Measurements from ENCODE around the gene NPEPL1. TPM values are rescaled to one million over a fixed set of nuclear protein-coding genes. Genes with fewer than 3 reads are reported as not detected.
A peak's percentile ranks its signal among the peaks of the same experiment; 100 is the strongest.

NPEPL1 gene
- total and polyA plus RNA-seq, 10 of the 15 experiments (the other 5 are each of a cell fraction or from before 2014, with no cell fraction given): 0.08 to 21.3 (median 10.2) TPM

DNA sequence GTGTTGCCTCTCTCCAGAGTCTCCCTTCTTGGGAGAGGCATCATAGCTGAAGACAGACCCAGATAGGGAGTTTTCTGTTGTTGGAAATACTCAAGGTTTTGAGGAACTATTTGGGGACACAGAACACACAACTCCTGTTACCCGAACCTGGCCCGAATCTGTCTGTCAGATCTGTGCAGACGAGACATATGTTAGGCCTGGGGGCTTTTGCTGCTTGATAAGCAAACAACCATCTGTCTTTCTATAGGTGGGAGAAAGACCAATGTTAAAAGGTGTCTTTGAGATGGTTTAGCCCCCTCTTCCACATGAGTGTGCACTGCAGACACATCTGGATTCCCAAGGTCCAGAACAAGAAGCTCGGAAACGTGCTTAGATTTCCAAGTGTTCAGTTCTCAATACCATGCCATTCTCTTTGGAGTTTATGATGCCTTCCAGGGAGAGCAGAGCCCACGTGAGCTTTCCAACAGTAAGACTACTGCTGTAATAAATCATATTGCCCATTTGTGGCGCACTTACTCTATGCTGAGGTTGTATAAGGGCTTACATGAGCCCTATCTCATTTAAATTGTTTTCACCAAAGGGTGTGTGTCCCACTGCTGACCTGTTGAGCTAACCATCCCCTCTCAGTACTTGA lies 45.3 kb upstream of the NPEPL1 start:
- ChIA-PET CTCF (interaction anchor here (0.5 to 1.5 kb wide), 7 partner anchors 8 to 221 kb away, joined by 3 to 7 read pairs (median 4); no protein-coding TSS in a partner anchor), SMC1A (ENCODE audit: uncharacterized antibody, unreplicated experiment) (interaction anchor here (0.9 to 1.6 kb wide), 4 partner anchors 9 to 410 kb away, joined by 3 to 5 read pairs (median 4); no protein-coding TSS in a partner anchor), POLR2A (interaction anchor here (0.6 kb wide), 1 partner anchor 337 kb away, joined by 3 read pairs; no protein-coding TSS in a partner anchor), RAD21 (ENCODE audit: unreplicated experiment) (interaction anchor here (0.8 to 1.4 kb wide), 2 partner anchors 166 to 220 kb away, joined by 3 to 5 read pairs; no protein-coding TSS in a partner anchor)
- H3K79me2 ChIP-seq (ENCODE audit: control insufficient read depth, insufficient read depth, low read length): peaks cover 15% of the 10 kb centered on the region
- H3K4me2 ChIP-seq (ENCODE audit: control insufficient read depth, insufficient read depth): no peak overlapping the region
- in situ Hi-C loops (cut with MboI) (loop anchor here (25.0 kb wide), 1 partner anchor 185 kb away; no protein-coding TSS in a partner anchor), intact Hi-C loops (cut with micrococcal nuclease; ENCODE audit: unreplicated experiment) (no loop called here)
- no peaks in the 10 kb centered on the region for H3K27me3 ChIP-seq (replicated peaks in 1 of 2; ENCODE audit: control insufficient read depth in 2 of 2, insufficient read depth in 2 of 2, low read length in 1 of 2)
- no peaks in the 10 kb centered on the region for H3K36me3 ChIP-seq (ENCODE audit: control insufficient read depth in 2 of 2, insufficient read depth in 2 of 2, low read length in 1 of 2)
- FAIRE-seq (no peak), ATAC-seq (no peak), DNase-seq (ENCODE audit: low read depth, low spot score) (no peak)
- no peak overlapping the region for H3K9ac ChIP-seq (ENCODE audit: control insufficient read depth, insufficient read depth, low read length)
- H3K4me1 ChIP-seq (ENCODE audit: control insufficient read depth, insufficient read depth, low read length): no peaks in the 10 kb centered on the region; the same call in 1 of the 2 replicates
- H3K27ac ChIP-seq (ENCODE audit: control insufficient read depth, insufficient read depth): no peak overlapping the region
- H3K9me3 ChIP-seq (replicated peaks; ENCODE audit: control insufficient read depth, insufficient read depth, low read length): no peaks in the 10 kb centered on the region
- BruUV-seq (replicated peaks): no TSS peak
- no peaks in the 10 kb centered on the region for H4K20me1 ChIP-seq (ENCODE audit: control insufficient read depth, insufficient read depth)
- H3K4me3 ChIP-seq: no peak overlapping the region
- H2AFZ ChIP-seq (ENCODE audit: control insufficient read depth, low read depth, low read length): no peak overlapping the region
- 55% methylated on average over 7 of the region's 7 CpGs for whole genome bisulfite sequencing (ENCODE audit: insufficient coverage, insufficient replicate concordance, low lambda C conversion rate, missing lambda C conversion rate)
- TF ChIP-seq, protein P1, sequence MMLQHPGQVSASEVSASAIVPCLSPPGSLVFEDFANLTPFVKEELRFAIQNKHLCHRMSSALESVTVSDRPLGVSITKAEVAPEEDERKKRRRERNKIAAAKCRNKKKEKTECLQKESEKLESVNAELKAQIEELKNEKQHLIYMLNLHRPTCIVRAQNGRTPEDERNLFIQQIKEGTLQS (IDR thresholded peaks at IDR 0.05; ENCODE audit: borderline replicate concordance, extremely low read depth, low read depth, low read length): no peak
- no peak for TF ChIP-seq EED (IDR thresholded peaks at IDR 0.05; ENCODE audit: low read depth)
- TF ChIP-seq, protein P2, sequence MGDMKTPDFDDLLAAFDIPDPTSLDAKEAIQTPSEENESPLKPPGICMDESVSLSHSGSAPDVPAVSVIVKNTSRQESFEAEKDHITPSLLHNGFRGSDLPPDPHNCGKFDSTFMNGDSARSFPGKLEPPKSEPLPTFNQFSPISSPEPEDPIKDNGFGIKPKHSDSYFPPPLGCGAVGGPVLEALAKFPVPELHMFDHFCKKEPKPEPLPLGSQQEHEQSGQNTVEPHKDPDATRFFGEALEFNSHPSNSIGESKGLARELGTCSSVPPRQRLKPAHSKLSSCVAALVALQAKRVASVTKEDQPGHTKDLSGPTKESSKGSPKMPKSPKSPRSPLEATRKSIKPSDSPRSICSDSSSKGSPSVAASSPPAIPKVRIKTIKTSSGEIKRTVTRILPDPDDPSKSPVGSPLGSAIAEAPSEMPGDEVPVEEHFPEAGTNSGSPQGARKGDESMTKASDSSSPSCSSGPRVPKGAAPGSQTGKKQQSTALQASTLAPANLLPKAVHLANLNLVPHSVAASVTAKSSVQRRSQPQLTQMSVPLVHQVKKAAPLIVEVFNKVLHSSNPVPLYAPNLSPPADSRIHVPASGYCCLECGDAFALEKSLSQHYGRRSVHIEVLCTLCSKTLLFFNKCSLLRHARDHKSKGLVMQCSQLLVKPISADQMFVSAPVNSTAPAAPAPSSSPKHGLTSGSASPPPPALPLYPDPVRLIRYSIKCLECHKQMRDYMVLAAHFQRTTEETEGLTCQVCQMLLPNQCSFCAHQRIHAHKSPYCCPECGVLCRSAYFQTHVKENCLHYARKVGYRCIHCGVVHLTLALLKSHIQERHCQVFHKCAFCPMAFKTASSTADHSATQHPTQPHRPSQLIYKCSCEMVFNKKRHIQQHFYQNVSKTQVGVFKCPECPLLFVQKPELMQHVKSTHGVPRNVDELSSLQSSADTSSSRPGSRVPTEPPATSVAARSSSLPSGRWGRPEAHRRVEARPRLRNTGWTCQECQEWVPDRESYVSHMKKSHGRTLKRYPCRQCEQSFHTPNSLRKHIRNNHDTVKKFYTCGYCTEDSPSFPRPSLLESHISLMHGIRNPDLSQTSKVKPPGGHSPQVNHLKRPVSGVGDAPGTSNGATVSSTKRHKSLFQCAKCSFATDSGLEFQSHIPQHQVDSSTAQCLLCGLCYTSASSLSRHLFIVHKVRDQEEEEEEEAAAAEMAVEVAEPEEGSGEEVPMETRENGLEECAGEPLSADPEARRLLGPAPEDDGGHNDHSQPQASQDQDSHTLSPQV (IDR thresholded peaks at IDR 0.05): no peak
- TF ChIP-seq, protein P3, sequence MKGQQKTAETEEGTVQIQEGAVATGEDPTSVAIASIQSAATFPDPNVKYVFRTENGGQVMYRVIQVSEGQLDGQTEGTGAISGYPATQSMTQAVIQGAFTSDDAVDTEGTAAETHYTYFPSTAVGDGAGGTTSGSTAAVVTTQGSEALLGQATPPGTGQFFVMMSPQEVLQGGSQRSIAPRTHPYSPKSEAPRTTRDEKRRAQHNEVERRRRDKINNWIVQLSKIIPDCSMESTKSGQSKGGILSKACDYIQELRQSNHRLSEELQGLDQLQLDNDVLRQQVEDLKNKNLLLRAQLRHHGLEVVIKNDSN (IDR thresholded peaks at IDR 0.05; ENCODE audit: borderline replicate concordance, extremely low read length, insufficient read depth, low read depth, low read length): no peak
- no peak for TF ChIP-seq HDAC6 (IDR thresholded peaks at IDR 0.05; ENCODE audit: unreplicated experiment)
- TF ChIP-seq, protein P4, sequence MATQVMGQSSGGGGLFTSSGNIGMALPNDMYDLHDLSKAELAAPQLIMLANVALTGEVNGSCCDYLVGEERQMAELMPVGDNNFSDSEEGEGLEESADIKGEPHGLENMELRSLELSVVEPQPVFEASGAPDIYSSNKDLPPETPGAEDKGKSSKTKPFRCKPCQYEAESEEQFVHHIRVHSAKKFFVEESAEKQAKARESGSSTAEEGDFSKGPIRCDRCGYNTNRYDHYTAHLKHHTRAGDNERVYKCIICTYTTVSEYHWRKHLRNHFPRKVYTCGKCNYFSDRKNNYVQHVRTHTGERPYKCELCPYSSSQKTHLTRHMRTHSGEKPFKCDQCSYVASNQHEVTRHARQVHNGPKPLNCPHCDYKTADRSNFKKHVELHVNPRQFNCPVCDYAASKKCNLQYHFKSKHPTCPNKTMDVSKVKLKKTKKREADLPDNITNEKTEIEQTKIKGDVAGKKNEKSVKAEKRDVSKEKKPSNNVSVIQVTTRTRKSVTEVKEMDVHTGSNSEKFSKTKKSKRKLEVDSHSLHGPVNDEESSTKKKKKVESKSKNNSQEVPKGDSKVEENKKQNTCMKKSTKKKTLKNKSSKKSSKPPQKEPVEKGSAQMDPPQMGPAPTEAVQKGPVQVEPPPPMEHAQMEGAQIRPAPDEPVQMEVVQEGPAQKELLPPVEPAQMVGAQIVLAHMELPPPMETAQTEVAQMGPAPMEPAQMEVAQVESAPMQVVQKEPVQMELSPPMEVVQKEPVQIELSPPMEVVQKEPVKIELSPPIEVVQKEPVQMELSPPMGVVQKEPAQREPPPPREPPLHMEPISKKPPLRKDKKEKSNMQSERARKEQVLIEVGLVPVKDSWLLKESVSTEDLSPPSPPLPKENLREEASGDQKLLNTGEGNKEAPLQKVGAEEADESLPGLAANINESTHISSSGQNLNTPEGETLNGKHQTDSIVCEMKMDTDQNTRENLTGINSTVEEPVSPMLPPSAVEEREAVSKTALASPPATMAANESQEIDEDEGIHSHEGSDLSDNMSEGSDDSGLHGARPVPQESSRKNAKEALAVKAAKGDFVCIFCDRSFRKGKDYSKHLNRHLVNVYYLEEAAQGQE (IDR thresholded peaks at IDR 0.05; ENCODE audit: low read depth, low read length): no peak
- no peak for TF ChIP-seq EZH2 (IDR thresholded peaks at IDR 0.05; ENCODE audit: borderline replicate concordance, control insufficient read depth, low read depth, low read length)
- no peak for TF ChIP-seq MYC (IDR thresholded peaks at IDR 0.05; ENCODE audit: insufficient read depth, insufficient read length, insufficient replicate concordance, low read length, severe bottlenecking)
- TF ChIP-seq KLF5 (IDR thresholded peaks at IDR 0.05; ENCODE audit: partially characterized antibody): no peak
- TF ChIP-seq SMARCA5 (IDR thresholded peaks at IDR 0.05): peak; percentile 54; the same call in 1 of the 2 replicates
- TF ChIP-seq, protein P5, sequence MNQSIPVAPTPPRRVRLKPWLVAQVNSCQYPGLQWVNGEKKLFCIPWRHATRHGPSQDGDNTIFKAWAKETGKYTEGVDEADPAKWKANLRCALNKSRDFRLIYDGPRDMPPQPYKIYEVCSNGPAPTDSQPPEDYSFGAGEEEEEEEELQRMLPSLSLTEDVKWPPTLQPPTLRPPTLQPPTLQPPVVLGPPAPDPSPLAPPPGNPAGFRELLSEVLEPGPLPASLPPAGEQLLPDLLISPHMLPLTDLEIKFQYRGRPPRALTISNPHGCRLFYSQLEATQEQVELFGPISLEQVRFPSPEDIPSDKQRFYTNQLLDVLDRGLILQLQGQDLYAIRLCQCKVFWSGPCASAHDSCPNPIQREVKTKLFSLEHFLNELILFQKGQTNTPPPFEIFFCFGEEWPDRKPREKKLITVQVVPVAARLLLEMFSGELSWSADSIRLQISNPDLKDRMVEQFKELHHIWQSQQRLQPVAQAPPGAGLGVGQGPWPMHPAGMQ (IDR thresholded peaks at IDR 0.05; ENCODE audit: borderline replicate concordance): no peak

Data from GM12878 (cell line).